Measurements from ENCODE around the gene GDPD4. TPM values are rescaled to one million over a fixed set of nuclear protein-coding genes. Genes with fewer than 3 reads are reported as not detected.

The GDPD4 gene
- total RNA-seq, 4 donors from 2014 or later, result not detected

- TF ChIP-seq CTCF (IDR thresholded peaks at IDR 0.05) (no peak), POLR2A (IDR thresholded peaks at IDR 0.05) (no peak), EP300 (IDR thresholded peaks at IDR 0.05) (no peak)
- no peaks in the 10 kb centered on the region for H3K9me3 ChIP-seq
- H3K27me3 ChIP-seq, result no peaks in the 10 kb centered on the region
- H3K4me3 ChIP-seq, result no peak overlapping the region
- 93 to 94% methylated on average over 3 of the region's 3 CpGs for WGBS, 2 donors
- DNase-seq (ENCODE audit: low spot score in 2 of 2), result no peak
- H3K27ac ChIP-seq, result no peak overlapping the region
- peaks cover 0 to 34% (median 0%) of the 10 kb centered on the region in 3 donors for H3K36me3 ChIP-seq
- no peaks in the 10 kb centered on the region for H3K4me1 ChIP-seq
Observed at GRCh38 chr11:77332259-77332658, 30.8 kb upstream of the GDPD4 start.

GRCh38 chr11:77325159-77325558 is 23.7 kb upstream of the GDPD4 start:
- peaks cover 0 to 35% (median 0%) of the 10 kb centered on the region in 3 donors for H3K36me3 ChIP-seq
- H3K27ac ChIP-seq, result no peak overlapping the region
- no peak for DNase-seq (ENCODE audit: low spot score in 2 of 2)
- WGBS, 2 donors, result 54 to 70% methylated on average over 1 of the region's 1 CpG
- TF ChIP-seq EP300 (IDR thresholded peaks at IDR 0.05) (no peak), CTCF (IDR thresholded peaks at IDR 0.05) (no peak), POLR2A (IDR thresholded peaks at IDR 0.05) (no peak)
- H3K4me1 ChIP-seq, result no peaks in the 10 kb centered on the region
- no peaks in the 10 kb centered on the region for H3K9me3 ChIP-seq
- no peaks in the 10 kb centered on the region for H3K27me3 ChIP-seq
- H3K4me3 ChIP-seq, result no peak overlapping the region

GRCh38 chr11:77324508-77324907 is 23.0 kb upstream of the GDPD4 start:
- Histone ChIP-seq H3K9me3 (no peaks in the 10 kb centered on the region), H3K4me3 (no peak overlapping the region), H3K27me3 (no peaks in the 10 kb centered on the region), H3K4me1 (no peaks in the 10 kb centered on the region), H3K36me3 (peaks cover 0 to 35% (median 0%) of the 10 kb centered on the region in 3 donors), H3K27ac (no peak overlapping the region)
- TF ChIP-seq POLR2A (IDR thresholded peaks at IDR 0.05) (no peak), EP300 (IDR thresholded peaks at IDR 0.05) (no peak), CTCF (IDR thresholded peaks at IDR 0.05) (no peak)
- DNase-seq (ENCODE audit: low spot score in 2 of 2), result no peak

- TF ChIP-seq EP300 (IDR thresholded peaks at IDR 0.05), result no peak
- no peak for TF ChIP-seq POLR2A (IDR thresholded peaks at IDR 0.05)
- TF ChIP-seq CTCF (IDR thresholded peaks at IDR 0.05), result no peak
- DNase-seq (ENCODE audit: low spot score in 2 of 2), result no peak
- H3K4me3 ChIP-seq, result no peak overlapping the region
- H3K36me3 ChIP-seq, result peaks cover 0 to 35% (median 0%) of the 10 kb centered on the region in 3 donors
- no peak overlapping the region for H3K27ac ChIP-seq
- H3K9me3 ChIP-seq, result no peaks in the 10 kb centered on the region
- H3K4me1 ChIP-seq, result no peaks in the 10 kb centered on the region
- H3K27me3 ChIP-seq, result no peaks in the 10 kb centered on the region
- 62 to 63% methylated on average over 2 of the region's 2 CpGs for WGBS, 2 donors
Observed at GRCh38 chr11:77322926-77323590, 21.6 kb upstream of the GDPD4 start.

- Histone ChIP-seq H3K36me3 (peaks cover 0 to 35% (median 0%) of the 10 kb centered on the region in 3 donors), H3K4me3 (no peak overlapping the region), H3K4me1 (no peaks in the 10 kb centered on the region), H3K9me3 (no peaks in the 10 kb centered on the region), H3K27me3 (no peaks in the 10 kb centered on the region), H3K27ac (no peak overlapping the region)
- TF ChIP-seq EP300 (IDR thresholded peaks at IDR 0.05), result no peak
- TF ChIP-seq CTCF (IDR thresholded peaks at IDR 0.05), result no peak
- TF ChIP-seq POLR2A (IDR thresholded peaks at IDR 0.05), result no peak
- no peak for DNase-seq (ENCODE audit: low spot score in 2 of 2)
- WGBS, 2 donors, result 68 to 75% methylated on average over 2 of the region's 2 CpGs
Observed at GRCh38 chr11:77322506-77322905, 21.0 kb upstream of the GDPD4 start.
